Keratinocyte (primary cell): Measurements from ENCODE around the gene TMEM126A. TPM values are rescaled to one million over a fixed set of nuclear protein-coding genes. Genes with fewer than 3 reads are reported as not detected.
"Not testable (repeated sequence)": the region's sequence is repeated elsewhere in the genome, so short reads cannot be mapped to it uniquely, and the experiment has no call there.

ENCODE experiments used
- DNase-seq: peaks from one replicate; pipeline ENCODE4 v3.0.0-alpha.2; 2011; ENCODE audit warnings: low read depth, missing footprints, low spot score
- FAIRE-seq: peaks from 2 replicates; lab custom pipeline; 2011; peaks lifted over from hg19 to GRCh38; lab: Jason Lieb, UNC
- H2AFZ ChIP-seq: 2 replicates; pipeline ENCODE4 v1.6.0; 2012; ENCODE audit warnings: low read length, control low read depth, inconsistent platforms; ENCODE audit not compliant: control insufficient read depth
- H3K27ac ChIP-seq: 2 replicates; pipeline ENCODE4 v1.5.1; 2011; ENCODE audit warnings: low read length; ENCODE audit not compliant: control insufficient read depth, insufficient read depth
- H3K27me3 ChIP-seq: 3 replicates; pipeline ENCODE4 v1.6.0; 2011; ENCODE audit warnings: low read length; ENCODE audit not compliant: control insufficient read depth, insufficient read depth; ENCODE audit errors: extremely low read depth
- H3K36me3 ChIP-seq, 2 experiments: 2 replicates in 1 of 2; 3 replicates in 1 of 2; pipeline ENCODE4 v1.5.1; 2011; ENCODE audit warnings: low read length in 2 of 2, mild to moderate bottlenecking in 1 of 2; ENCODE audit not compliant: control insufficient read depth in 2 of 2, insufficient read depth in 2 of 2; ENCODE audit errors: extremely low read depth in 1 of 2
- H3K4me1 ChIP-seq: 3 replicates; pipeline ENCODE4 v1.5.1; 2011; ENCODE audit warnings: low read length; ENCODE audit not compliant: control insufficient read depth, insufficient read depth; ENCODE audit errors: extremely low read depth
- H3K4me2 ChIP-seq: 3 replicates; pipeline ENCODE4 v1.6.0; 2011; ENCODE audit warnings: low read depth, low read length; ENCODE audit not compliant: control insufficient read depth, insufficient read depth; ENCODE audit errors: extremely low read depth
- H3K4me3 ChIP-seq, 3 experiments: fragments of 200-600 bp in 1 of 3; sonication (generic) in 1 of 3; 2 replicates in 2 of 3; 3 replicates in 1 of 3; pipeline ENCODE4 v1.5.1; 2011 to 2016; ENCODE audit warnings: low read length in 3 of 3, mild to moderate bottlenecking in 3 of 3, control low read depth in 2 of 3, inconsistent platforms in 1 of 3, low read depth in 1 of 3, mixed read lengths in 1 of 3, mixed run types in 1 of 3, moderate library complexity in 1 of 3; ENCODE audit not compliant: control insufficient read depth in 2 of 3, insufficient read depth in 2 of 3; ENCODE audit errors: extremely low read depth in 1 of 3
- H3K79me2 ChIP-seq: 2 replicates; pipeline ENCODE4 v1.6.0; 2012; ENCODE audit warnings: low read length; ENCODE audit not compliant: control insufficient read depth, insufficient read depth
- H3K9ac ChIP-seq: 3 replicates; pipeline ENCODE4 v1.6.0; 2011; ENCODE audit warnings: low read length; ENCODE audit not compliant: control insufficient read depth, insufficient read depth; ENCODE audit errors: extremely low read depth
- H3K9me1 ChIP-seq: 3 replicates; pipeline ENCODE4 v1.6.0; 2011; ENCODE audit warnings: low read length; ENCODE audit not compliant: control insufficient read depth, insufficient read depth; ENCODE audit errors: extremely low read depth
- H3K9me3 ChIP-seq: 2 replicates; pipeline ENCODE4 v1.5.1; 2012; ENCODE audit warnings: low read depth, low read length; ENCODE audit not compliant: control insufficient read depth
- H4K20me1 ChIP-seq: 3 replicates; pipeline ENCODE4 v1.6.0; 2011; ENCODE audit warnings: low read length; ENCODE audit not compliant: control insufficient read depth, insufficient read depth; ENCODE audit errors: extremely low read depth
- EZH2 ChIP-seq: IDR thresholded peaks from one replicate; pipeline ENCODE4 v1.6.1; 2012; ENCODE audit warnings: inconsistent platforms, mild to moderate bottlenecking, low read length, moderate library complexity
- dilution Hi-C: fragments of 300-500 bp; cut with MboI; formaldehyde crosslinking; loops from one replicate; pipeline ENCODE4 v1.7.0; 2020; ENCODE audit warnings: low sequenced_read_pairs; ENCODE audit not compliant: extremely low pct_ligation_motif_present
- polyA plus RNA-seq, 5 experiments: library from polyadenylated mRNA; depleted of rRNA in 3 of 5; stranded (reverse) in 3 of 5; stranded (forward) in 1 of 5; unstranded in 1 of 5; fragments of >200 nt; gene quantifications; 1 replicate in 1 of 5; 2 replicates in 3 of 5; 3 replicates in 1 of 5; pipeline versions ENCODE4 v1.2.1 to v1.2.3, GENCODE V29; 2011 to 2012; ENCODE audit warnings: missing spikeins in 2 of 5, low read depth in 1 of 5, low replicate concordance in 1 of 5
- TF ChIP-seq, protein P1 (sequence below), 3 experiments: IDR thresholded peaks in 1 of 3; conservative IDR thresholded peaks in 1 of 3; optimal IDR thresholded peaks in 1 of 3; 2 replicates in 2 of 3; 3 replicates in 1 of 3; pipeline versions ENCODE3 to v1.5.1; 2011; ENCODE audit warnings: low read length in 3 of 3, mild to moderate bottlenecking in 3 of 3, moderate library complexity in 2 of 3, control low read depth in 1 of 3, inconsistent platforms in 1 of 3; ENCODE audit not compliant: insufficient read depth in 2 of 3; ENCODE audit errors: extremely low read depth in 1 of 3

TMEM126A gene
- polyA plus RNA-seq, 1 donor (not counting 4 experiments of a cell fraction or from before 2014, with no cell fraction given) = 70.2 TPM

DNA sequence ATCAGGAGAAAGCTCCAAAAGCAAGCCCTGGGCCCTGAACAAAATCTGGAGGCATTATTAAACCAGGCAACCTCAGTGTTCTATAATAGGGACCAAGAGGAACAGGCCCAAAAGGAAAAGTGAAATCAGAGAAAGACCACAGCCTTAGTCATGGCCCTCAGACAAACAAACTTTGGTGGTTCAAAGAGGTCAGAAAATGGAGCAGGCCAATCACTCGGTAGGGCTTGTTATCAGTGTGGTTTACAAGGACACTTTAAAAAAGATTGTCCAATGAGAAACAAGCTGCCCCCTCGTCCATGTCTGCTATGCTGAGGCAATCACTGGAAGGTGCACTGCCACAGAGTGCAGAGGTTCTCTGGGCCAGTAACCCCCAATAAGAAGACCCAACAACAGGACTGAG, 38.5 kb upstream of the TMEM126A start:
- H3K9me1 ChIP-seq, H3K36me3 ChIP-seq, H3K9me3 ChIP-seq, H3K4me1 ChIP-seq, FAIRE-seq, H4K20me1 ChIP-seq, DNase-seq, H3K79me2 ChIP-seq, H2AFZ ChIP-seq, H3K4me2 ChIP-seq, H3K4me3 ChIP-seq, dilution Hi-C loops, H3K9ac ChIP-seq, H3K27ac ChIP-seq, H3K27me3 ChIP-seq: not testable (repeated sequence)

DNA sequence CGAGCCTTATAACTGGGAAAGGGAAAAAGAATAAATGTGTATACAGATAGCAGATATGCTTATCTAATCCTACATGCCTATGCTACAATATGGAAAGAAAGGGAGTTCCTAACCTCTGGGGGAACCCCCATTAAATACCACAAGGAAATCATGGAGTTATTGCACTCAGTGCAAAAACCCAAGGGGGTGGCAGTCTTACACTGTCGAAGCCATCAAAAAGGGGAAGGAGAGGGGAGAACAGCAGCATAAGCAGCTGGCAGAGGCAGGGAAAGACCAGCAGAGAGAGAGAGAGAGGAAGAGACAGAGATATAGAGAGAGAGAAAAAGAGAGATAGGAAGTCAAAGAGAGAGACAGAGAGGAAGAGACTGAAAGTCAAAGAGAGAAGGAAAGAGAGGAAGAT, 36.1 kb upstream of the TMEM126A start:
- H3K9me3 ChIP-seq, dilution Hi-C loops, DNase-seq, FAIRE-seq, H2AFZ ChIP-seq, H3K27ac ChIP-seq, H3K36me3 ChIP-seq, H4K20me1 ChIP-seq, H3K9me1 ChIP-seq, H3K4me1 ChIP-seq, H3K9ac ChIP-seq, H3K79me2 ChIP-seq, H3K4me3 ChIP-seq, H3K27me3 ChIP-seq, H3K4me2 ChIP-seq: not testable (repeated sequence)

DNA sequence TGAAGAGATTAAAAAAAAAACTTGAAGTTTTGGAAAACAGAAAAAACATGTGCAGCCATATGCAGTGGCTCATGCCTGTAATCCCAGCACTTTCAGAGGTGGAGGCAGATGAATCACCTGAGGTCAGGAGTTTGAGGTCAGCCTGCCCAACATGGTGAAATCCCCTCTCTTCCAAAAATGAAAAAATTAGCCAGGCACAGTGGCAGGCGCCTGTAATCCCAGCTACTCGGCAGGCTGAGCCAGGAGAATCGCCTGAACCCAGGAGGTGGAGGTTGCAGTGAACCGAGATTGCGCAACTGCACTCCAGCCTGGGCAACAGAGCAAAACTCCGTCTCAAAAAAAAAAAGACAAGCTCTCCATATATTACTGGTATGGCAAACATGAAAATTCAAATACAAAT, 28.3 kb upstream of the TMEM126A start:
- no peaks in the 10 kb centered on the region for H3K9me3 ChIP-seq
- no peak overlapping the region for H2AFZ ChIP-seq
- dilution Hi-C loops = no loop called here
- DNase-seq = no peak
- no peaks in the 10 kb centered on the region for H3K79me2 ChIP-seq
- no peak for FAIRE-seq
- no peak for TF ChIP-seq EZH2
- TF ChIP-seq, protein P1, sequence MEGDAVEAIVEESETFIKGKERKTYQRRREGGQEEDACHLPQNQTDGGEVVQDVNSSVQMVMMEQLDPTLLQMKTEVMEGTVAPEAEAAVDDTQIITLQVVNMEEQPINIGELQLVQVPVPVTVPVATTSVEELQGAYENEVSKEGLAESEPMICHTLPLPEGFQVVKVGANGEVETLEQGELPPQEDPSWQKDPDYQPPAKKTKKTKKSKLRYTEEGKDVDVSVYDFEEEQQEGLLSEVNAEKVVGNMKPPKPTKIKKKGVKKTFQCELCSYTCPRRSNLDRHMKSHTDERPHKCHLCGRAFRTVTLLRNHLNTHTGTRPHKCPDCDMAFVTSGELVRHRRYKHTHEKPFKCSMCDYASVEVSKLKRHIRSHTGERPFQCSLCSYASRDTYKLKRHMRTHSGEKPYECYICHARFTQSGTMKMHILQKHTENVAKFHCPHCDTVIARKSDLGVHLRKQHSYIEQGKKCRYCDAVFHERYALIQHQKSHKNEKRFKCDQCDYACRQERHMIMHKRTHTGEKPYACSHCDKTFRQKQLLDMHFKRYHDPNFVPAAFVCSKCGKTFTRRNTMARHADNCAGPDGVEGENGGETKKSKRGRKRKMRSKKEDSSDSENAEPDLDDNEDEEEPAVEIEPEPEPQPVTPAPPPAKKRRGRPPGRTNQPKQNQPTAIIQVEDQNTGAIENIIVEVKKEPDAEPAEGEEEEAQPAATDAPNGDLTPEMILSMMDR (optimal IDR thresholded peaks at IDR 0.05 in 1 of 3, IDR thresholded peaks at IDR 0.05 in 1 of 3, conservative IDR thresholded peaks at IDR 0.05 in 1 of 3; ENCODE audit: extremely low read depth in 1 of 3, insufficient read depth in 2 of 3, low read length in 3 of 3) = no peak
- no peak overlapping the region for H3K4me3 ChIP-seq
- no peak overlapping the region for H3K27ac ChIP-seq
- no peaks in the 10 kb centered on the region for H4K20me1 ChIP-seq
- H3K9ac ChIP-seq = no peak overlapping the region
- no peak overlapping the region for H3K4me2 ChIP-seq
- no peaks in the 10 kb centered on the region for H3K27me3 ChIP-seq
- no peaks in the 10 kb centered on the region for H3K9me1 ChIP-seq
- H3K36me3 ChIP-seq = no peaks in the 10 kb centered on the region
- H3K4me1 ChIP-seq = no peaks in the 10 kb centered on the region
